Thyroid gland (tissue), 4 donors: ENCODE data around the gene P2RX2. TPM values are rescaled to one million over a fixed set of nuclear protein-coding genes. Genes with fewer than 3 reads are reported as not detected.

Experiments
- DNase-seq, 2 donors: peaks; one replicate each; pipeline ENCODE4 v3.0.0-alpha.2; 2019
- H3K27ac ChIP-seq, 3 donors: fragments of 200-600 bp; sonication (generic); 1 replicate in 2 of 3; 2 replicates in 1 of 3; pipeline ENCODE4 v1.5.1; 2016 to 2019; ENCODE audit warnings: mild to moderate bottlenecking in 1 of 3, moderate library complexity in 1 of 3
- H3K27me3 ChIP-seq: fragments of 200-600 bp; sonication (generic); one replicate; pipeline ENCODE4 v1.5.1; 2019
- H3K36me3 ChIP-seq, 2 donors: fragments of 200-600 bp; sonication (generic); one replicate each; pipeline ENCODE4 v1.5.1; 2016 to 2019
- H3K4me1 ChIP-seq, 2 donors: fragments of 200-600 bp; sonication (generic); one replicate each; pipeline ENCODE4 v1.5.1; 2017 to 2019
- H3K4me3 ChIP-seq, 3 donors: fragments of 200-600 bp; sonication (generic); replicated peaks in 1 of 3; 1 replicate in 2 of 3; 2 replicates in 1 of 3; pipeline ENCODE4 v1.5.1; 2016; ENCODE audit warnings: mild to moderate bottlenecking in 1 of 3
- H3K9me3 ChIP-seq: fragments of 200-600 bp; sonication (generic); one replicate; pipeline ENCODE4 v1.5.1; 2017
- CTCF ChIP-seq, 6 experiments: fragments of 200-600 bp in 3 of 6; fragments of 450-650 bp in 3 of 6; sonication (generic) in 3 of 6; IDR thresholded peaks; one replicate each; pipeline ENCODE4 v1.5.1; 2016 to 2019; ENCODE audit warnings: antibody characterized with exemption in 6 of 6, mild to moderate bottlenecking in 2 of 6, inconsistent platforms in 1 of 6, moderate library complexity in 1 of 6
- POLR2A ChIP-seq, 2 donors: fragments of 450-650 bp; IDR thresholded peaks; one replicate each; pipeline ENCODE4 v1.6.1; 2017; ENCODE audit warnings: antibody characterized with exemption in 2 of 2, mild to moderate bottlenecking in 2 of 2, moderate library complexity in 1 of 2
- WGBS, 2 donors: methylation state at CpG; one replicate each; pipeline ENCODE4 v1.1.5; 2017; 5-methylcytosine and 5-hydroxymethylcytosine counted together
- intact Hi-C: fragments of 100-400 bp; cut with DNase I; formaldehyde crosslinking; loops from one replicate; pipeline ENCODE4 v1.15.1; 2023
- total RNA-seq, 4 donors: library from RNA; depleted of rRNA; stranded (reverse); fragments of >200 nt; gene quantifications; one replicate each; pipeline ENCODE4 v1.2.3, GENCODE V29; 2016

The P2RX2 gene
- total RNA-seq, 4 donors from 2014 or later: 0.45 TPM; not detected in 3

- H3K27me3 ChIP-seq: peaks cover 25% of the 10 kb centered on the region
- WGBS, 2 donors: 69 to 80% methylated on average over 20 to 24 of the region's 28 CpGs
Observed at GRCh38 chr12:132620899-132621656, 2.5 kb downstream of the P2RX2 start.

GRCh38 chr12:132621657-132622435 lies 3.3 kb downstream of the P2RX2 start:
- no peak for DNase-seq
- TF ChIP-seq POLR2A (IDR thresholded peaks at IDR 0.05) (no peak), CTCF (IDR thresholded peaks at IDR 0.05) (no peak)
- Histone ChIP-seq H3K4me1 (peaks cover 4 to 5% of the 10 kb centered on the region in 2 donors), H3K9me3 (no peaks in the 10 kb centered on the region), H3K36me3 (peaks cover 0 to 4% of the 10 kb centered on the region in 2 donors), H3K27ac (no peak overlapping the region), H3K27me3 (peaks cover 18% of the 10 kb centered on the region), H3K4me3 (no peak overlapping the region)
- 83 to 90% methylated on average over 18 to 19 of the region's 21 CpGs for WGBS, 2 donors
- intact Hi-C loops: no loop called here

More at GRCh38 chr12:132620899-132621656, 2.5 kb downstream of the P2RX2 start:
- intact Hi-C loops: no loop called here
- H3K4me3 ChIP-seq: no peak overlapping the region
- peaks cover 0 to 4% of the 10 kb centered on the region in 2 donors for H3K36me3 ChIP-seq
- no peak overlapping the region for H3K27ac ChIP-seq
- H3K9me3 ChIP-seq: no peaks in the 10 kb centered on the region
- no peak for DNase-seq
- peaks cover 4 to 5% of the 10 kb centered on the region in 2 donors for H3K4me1 ChIP-seq
- TF ChIP-seq POLR2A (IDR thresholded peaks at IDR 0.05) (no peak), CTCF (IDR thresholded peaks at IDR 0.05) (no peak)

- DNase-seq: no peak
- 58 to 59% methylated on average over 8 of the region's 11 CpGs for WGBS, 2 donors
Observed at GRCh38 chr12:132622437-132623071, 4.0 kb downstream of the P2RX2 start.

GRCh38 chr12:132623072-132623869 lies 4.7 kb downstream of the P2RX2 start:
- no peaks in the 10 kb centered on the region for H3K9me3 ChIP-seq

More at GRCh38 chr12:132622437-132623071, 4.0 kb downstream of the P2RX2 start:
- Histone ChIP-seq H3K4me3 (no peak overlapping the region), H3K27ac (no peak overlapping the region), H3K36me3 (peaks cover 0 to 4% of the 10 kb centered on the region in 2 donors), H3K4me1 (peaks cover 4 to 5% of the 10 kb centered on the region in 2 donors), H3K9me3 (no peaks in the 10 kb centered on the region), H3K27me3 (peaks cover 12% of the 10 kb centered on the region)
- TF ChIP-seq CTCF (IDR thresholded peaks at IDR 0.05): no peak
- TF ChIP-seq POLR2A (IDR thresholded peaks at IDR 0.05): no peak
- intact Hi-C loops: no loop called here

More at GRCh38 chr12:132623072-132623869, 4.7 kb downstream of the P2RX2 start:
- 81% methylated on average over 20 to 25 of the region's 25 CpGs for WGBS, 2 donors
- H3K4me3 ChIP-seq: no peak overlapping the region
- no peak overlapping the region for H3K27ac ChIP-seq
- H3K36me3 ChIP-seq: peaks cover 0 to 4% of the 10 kb centered on the region in 2 donors
- H3K27me3 ChIP-seq: peaks cover 8% of the 10 kb centered on the region
- intact Hi-C loops: no loop called here
- TF ChIP-seq CTCF (IDR thresholded peaks at IDR 0.05) (no peak), POLR2A (IDR thresholded peaks at IDR 0.05) (no peak)
- DNase-seq: no peak
- peaks cover under 1 to 2% of the 10 kb centered on the region in 2 donors for H3K4me1 ChIP-seq
